H9 (cell line): Measurements from ENCODE around the gene ZNF12. TPM values are rescaled to one million over a fixed set of nuclear protein-coding genes. Genes with fewer than 3 reads are reported as not detected.
"Not testable (repeated sequence)": the region's sequence is repeated elsewhere in the genome, so short reads cannot be mapped to it uniquely, and the experiment has no call there.

Experiments
- DNase-seq: peaks from one replicate; pipeline ENCODE4 v3.0.0-alpha.2; 2017
- H2AFZ ChIP-seq: one replicate; pipeline ENCODE4 v1.6.1; 2013; ENCODE audit warnings: mild to moderate bottlenecking, low read length, control low read depth, moderate library complexity
- H2AK5ac ChIP-seq: 2 replicates; pipeline ENCODE4 v1.6.1; 2013; ENCODE audit warnings: low read length, control low read depth, mixed read lengths; ENCODE audit not compliant: insufficient read length
- H2BK120ac ChIP-seq: one replicate; pipeline ENCODE4 v1.6.1; 2013; ENCODE audit warnings: low read depth, mild to moderate bottlenecking, low read length, control low read depth, inconsistent platforms; ENCODE audit not compliant: poor library complexity, severe bottlenecking
- H2BK12ac ChIP-seq: 2 replicates; pipeline ENCODE4 v1.6.1; 2013; ENCODE audit warnings: low read length, control low read depth, mixed read lengths, low read depth; ENCODE audit not compliant: insufficient read length
- H2BK15ac ChIP-seq: 2 replicates; pipeline ENCODE4 v1.6.1; 2013; ENCODE audit warnings: low read depth, low read length, control low read depth
- H2BK20ac ChIP-seq: one replicate; pipeline ENCODE4 v1.6.1; 2013; ENCODE audit warnings: low read depth, mild to moderate bottlenecking, low read length, control low read depth, inconsistent platforms; ENCODE audit not compliant: poor library complexity, severe bottlenecking
- H2BK5ac ChIP-seq: 2 replicates; pipeline ENCODE4 v1.6.1; 2013; ENCODE audit warnings: low read length, control low read depth, mixed read lengths; ENCODE audit not compliant: insufficient read length
- H3K14ac ChIP-seq: 2 replicates; pipeline ENCODE4 v1.6.1; 2013; ENCODE audit warnings: low read length, control low read depth; ENCODE audit not compliant: insufficient read depth
- H3K18ac ChIP-seq: 2 replicates; pipeline ENCODE4 v1.6.1; 2013; ENCODE audit warnings: low read depth, mild to moderate bottlenecking, mixed read lengths, low read length, control low read depth; ENCODE audit not compliant: insufficient read length
- H3K23ac ChIP-seq: 2 replicates; pipeline ENCODE4 v1.6.1; 2013; ENCODE audit warnings: low read length, control low read depth, mixed read lengths, low read depth; ENCODE audit not compliant: insufficient read length
- H3K23me2 ChIP-seq: 2 replicates; pipeline ENCODE4 v1.6.1; 2013; ENCODE audit warnings: low read depth, mild to moderate bottlenecking, mixed read lengths, low read length, control low read depth; ENCODE audit not compliant: insufficient read length, poor library complexity, severe bottlenecking
- H3K27ac ChIP-seq: 2 replicates; pipeline ENCODE4 v1.5.1; 2013; ENCODE audit warnings: low read length, control low read depth, mixed read lengths, low read depth; ENCODE audit not compliant: insufficient read length
- H3K27me3 ChIP-seq: 2 replicates; pipeline ENCODE4 v1.6.1; 2013; ENCODE audit warnings: low read length, control low read depth, inconsistent platforms; ENCODE audit not compliant: insufficient read depth
- H3K4ac ChIP-seq: 2 replicates; pipeline ENCODE4 v1.6.1; 2013; ENCODE audit warnings: low read depth, mild to moderate bottlenecking, control low read depth, inconsistent platforms, low read length, moderate library complexity
- H3K4me1 ChIP-seq: 2 replicates; pipeline ENCODE4 v1.6.1; 2013; ENCODE audit warnings: low read length, control low read depth, inconsistent platforms; ENCODE audit not compliant: insufficient read depth
- H3K4me2 ChIP-seq: 2 replicates; pipeline ENCODE4 v1.6.1; 2013; ENCODE audit warnings: low read length, control low read depth, mixed read lengths; ENCODE audit not compliant: insufficient read length, insufficient read depth
- H3K56ac ChIP-seq: 2 replicates; pipeline ENCODE4 v1.6.1; 2013; ENCODE audit warnings: low read depth, mild to moderate bottlenecking, mixed read lengths, low read length, control low read depth; ENCODE audit not compliant: insufficient read length
- H3K79me1 ChIP-seq: 2 replicates; pipeline ENCODE4 v1.6.1; 2013; ENCODE audit warnings: low read depth, mild to moderate bottlenecking, moderate library complexity, low read length, control low read depth, inconsistent platforms; ENCODE audit not compliant: insufficient read depth, poor library complexity, severe bottlenecking
- H3K79me2 ChIP-seq: 2 replicates; pipeline ENCODE4 v1.6.1; 2013; ENCODE audit warnings: low read length, control low read depth, inconsistent platforms; ENCODE audit not compliant: insufficient read depth
- H3K9ac ChIP-seq: 2 replicates; pipeline ENCODE4 v1.6.1; 2013; ENCODE audit warnings: low read length, control low read depth, mixed read lengths; ENCODE audit not compliant: insufficient read length; ENCODE audit errors: extremely low read depth
- H3K9me3 ChIP-seq: one replicate; pipeline ENCODE4 v1.6.1; 2013; ENCODE audit warnings: low read depth, low read length, inconsistent platforms; ENCODE audit not compliant: control insufficient read depth
- H3T11ph ChIP-seq: one replicate; pipeline ENCODE4 v1.6.1; 2013; ENCODE audit warnings: mild to moderate bottlenecking, low read length, control low read depth, inconsistent platforms
- H4K20me1 ChIP-seq: one replicate; pipeline ENCODE4 v1.6.1; 2013; ENCODE audit not compliant: control insufficient read depth, insufficient read length, insufficient read depth
- H4K5ac ChIP-seq: 2 replicates; pipeline ENCODE4 v1.6.1; 2013; ENCODE audit warnings: low read depth, mild to moderate bottlenecking, mixed read lengths, low read length, control low read depth; ENCODE audit not compliant: insufficient read length
- H4K8ac ChIP-seq: replicated peaks from 2 replicates; pipeline ENCODE4 v1.6.1; 2013; ENCODE audit warnings: low read length, control low read depth, mixed read lengths, low read depth; ENCODE audit not compliant: insufficient read length
- H4K91ac ChIP-seq: 2 replicates; pipeline ENCODE4 v1.6.1; 2013; ENCODE audit warnings: low read depth, mild to moderate bottlenecking, moderate library complexity, mixed read lengths, low read length, control low read depth; ENCODE audit not compliant: insufficient read length
- H3K27ac Mint-ChIP-seq, 3 experiments: 2 replicates in 2 of 3; 3 replicates in 1 of 3; pipeline ENCODE4 v1.8.0; 2020 to 2021; ENCODE audit warnings: mixed read lengths in 3 of 3, mild to moderate bottlenecking in 1 of 3, moderate library complexity in 1 of 3
- H3K27me3 Mint-ChIP-seq: 2 replicates; pipeline ENCODE4 v1.8.0; 2021; ENCODE audit warnings: low read depth, mild to moderate bottlenecking, moderate library complexity, mixed read lengths
- H3K36me3 Mint-ChIP-seq, 3 experiments: 2 replicates in 2 of 3; 3 replicates in 1 of 3; pipeline ENCODE4 v1.8.0; 2020 to 2021; ENCODE audit warnings: low read depth in 3 of 3, mixed read lengths in 3 of 3; ENCODE audit not compliant: insufficient read depth in 1 of 3
- H3K4me1 Mint-ChIP-seq, 2 experiments: 2 replicates each; pipeline ENCODE4 v1.8.0; 2020; ENCODE audit warnings: mixed read lengths in 2 of 2
- H3K4me3 Mint-ChIP-seq, 2 experiments: 2 replicates in 1 of 2; 3 replicates in 1 of 2; pipeline ENCODE4 v1.8.0; 2020 to 2021; ENCODE audit warnings: mild to moderate bottlenecking in 2 of 2, mixed read lengths in 2 of 2, moderate library complexity in 1 of 2
- H3K9me3 Mint-ChIP-seq, 2 experiments: 2 replicates in 1 of 2; 3 replicates in 1 of 2; pipeline ENCODE4 v1.8.0; 2020; ENCODE audit warnings: mild to moderate bottlenecking in 2 of 2, mixed read lengths in 2 of 2, moderate library complexity in 1 of 2
- CTCF ChIP-seq: fragments of 200-600 bp; sonication (generic); conservative IDR thresholded peaks from 3 replicates; pipeline ENCODE4 v1.8.0; 2021; ENCODE audit warnings: antibody characterized with exemption, mild to moderate bottlenecking
- WGBS: extraction: QIAGEN DNeasy Blood & Tissue Kit; methylation state at CpG from one replicate; pipeline ENCODE4 v1.1.7; 2013; ENCODE audit warnings: missing lambda C conversion rate, low lambda C conversion rate, mixed read lengths; ENCODE audit not compliant: insufficient read length; ENCODE audit errors: extremely low coverage; 5-methylcytosine and 5-hydroxymethylcytosine counted together
- total RNA-seq: library from RNA; stranded (reverse); gene quantifications from 2 replicates; pipeline ENCODE4 v1.2.1, GENCODE V29; 2021

Gene ZNF12
- total RNA-seq, 1 experiment from 2014 or later: 19.1 TPM

- H3K23me2 ChIP-seq: no peaks in the 10 kb centered on the region
- H2AK5ac ChIP-seq: no peak overlapping the region
- no peaks in the 10 kb centered on the region for H3K27me3 ChIP-seq
- H3K18ac ChIP-seq: no peak overlapping the region
- WGBS: no CpG with 5 or more reads among the region's 1 CpG
- TF ChIP-seq CTCF: no peak
- Mint-ChIP-seq H3K27ac (no peak overlapping the region), H3K27me3 (peaks cover 26% of the 10 kb centered on the region), H3K4me3 (no peak overlapping the region), H3K9me3 (peaks cover 91 to 95% of the 10 kb centered on the region in 2 experiments), H3K4me1 (no peaks in the 10 kb centered on the region), H3K36me3 (peaks cover 54 to 79% (median 74%) of the 10 kb centered on the region in 3 experiments)
- H2BK12ac ChIP-seq: no peak overlapping the region
- H3K4me2 ChIP-seq: no peak overlapping the region
- H3K56ac ChIP-seq: no peak overlapping the region
- no peak overlapping the region for H3K14ac ChIP-seq
- H3T11ph ChIP-seq: no peak overlapping the region
- no peak overlapping the region for H4K5ac ChIP-seq
- H2AFZ ChIP-seq: no peak overlapping the region
- no peaks in the 10 kb centered on the region for H3K79me2 ChIP-seq
- H3K27ac ChIP-seq: no peak overlapping the region
- H3K9me3 ChIP-seq: peaks cover 77% of the 10 kb centered on the region
- no peaks in the 10 kb centered on the region for H4K20me1 ChIP-seq
- H3K23ac ChIP-seq: no peak overlapping the region
- H2BK15ac ChIP-seq: no peak overlapping the region
- H2BK20ac ChIP-seq: no peak overlapping the region
- H2BK5ac ChIP-seq: no peak overlapping the region
- H3K4ac ChIP-seq: no peak overlapping the region
- no peaks in the 10 kb centered on the region for H3K4me1 ChIP-seq
- H3K79me1 ChIP-seq: no peaks in the 10 kb centered on the region
- no peak overlapping the region for H2BK120ac ChIP-seq
- no peak overlapping the region for H4K91ac ChIP-seq
- DNase-seq: no peak
- no peak overlapping the region for H3K9ac ChIP-seq
- H4K8ac ChIP-seq: no peak overlapping the region
These were observed 30.8 kb downstream of the ZNF12 start for GRCh38 chr7:6675807-6676405.

DNA sequence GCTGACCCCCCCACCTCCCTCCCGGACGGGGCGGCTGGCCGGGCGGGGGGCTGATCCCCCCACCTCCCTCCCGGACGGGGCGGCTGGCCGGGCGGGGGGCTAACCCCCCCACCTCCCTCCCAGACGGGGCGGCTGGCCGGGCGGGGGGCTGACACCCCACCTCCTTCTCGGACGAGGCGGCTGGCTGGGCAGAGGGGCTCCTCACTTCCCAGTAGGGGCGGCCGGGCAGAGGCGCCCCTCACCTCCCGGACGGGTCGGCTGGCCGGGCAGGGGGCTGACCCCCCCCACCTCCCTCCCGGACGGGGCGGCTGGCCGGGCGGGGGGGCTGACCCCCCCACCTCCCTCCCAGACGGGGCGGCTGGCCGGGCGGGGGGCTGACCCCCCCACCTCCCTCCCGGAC lies 35.9 kb downstream of the ZNF12 start:
- peaks cover 58% of the 10 kb centered on the region for H3K9me3 ChIP-seq
- Mint-ChIP-seq H3K36me3 (peaks cover 69 to 80% (median 73%) of the 10 kb centered on the region in 3 experiments), H3K9me3 (peaks cover 84 to 86% of the 10 kb centered on the region in 2 experiments), H3K27me3 (peaks cover 16% of the 10 kb centered on the region)
- not testable (repeated sequence) for H3K4me2 ChIP-seq, H3K4ac ChIP-seq, H3K4me1 ChIP-seq, H3K23me2 ChIP-seq, H2BK12ac ChIP-seq, H2BK5ac ChIP-seq, H3K14ac ChIP-seq, H4K91ac ChIP-seq, H2AFZ ChIP-seq, H4K5ac ChIP-seq, H3K18ac ChIP-seq, H3K4me3 Mint-ChIP-seq, DNase-seq, H3K27me3 ChIP-seq, H2BK120ac ChIP-seq, H3K56ac ChIP-seq, H2AK5ac ChIP-seq, H3T11ph ChIP-seq, H4K20me1 ChIP-seq, H3K23ac ChIP-seq, H3K27ac Mint-ChIP-seq, H2BK15ac ChIP-seq, H3K9ac ChIP-seq, H3K79me2 ChIP-seq, H3K27ac ChIP-seq, H3K4me1 Mint-ChIP-seq, H3K79me1 ChIP-seq, H4K8ac ChIP-seq, H2BK20ac ChIP-seq
- no CpG with 5 or more reads among the region's 34 CpGs for WGBS
